HEK293 (cell line): Measurements from ENCODE around the gene ZNF512.

Experiments used
- BCL11A ChIP-seq: fragments of 450-650 bp; formaldehyde crosslinking; IDR thresholded peaks from 2 replicates; pipeline ENCODE4 v1.5.1; 2016; ENCODE audit warnings: low read depth, missing biosample characterization, missing genetic modification characterization
- MYNN ChIP-seq: fragments of 450-650 bp; formaldehyde crosslinking; IDR thresholded peaks from 2 replicates; pipeline ENCODE4 v1.5.1; 2016; ENCODE audit warnings: missing biosample characterization, missing genetic modification characterization, borderline replicate concordance
- PRDM4 ChIP-seq: fragments of 450-650 bp; formaldehyde crosslinking; IDR thresholded peaks from 2 replicates; pipeline ENCODE4 v1.5.1; 2017; ENCODE audit warnings: missing biosample characterization, missing genetic modification characterization
- PRDM6 ChIP-seq: fragments of 450-650 bp; formaldehyde crosslinking; IDR thresholded peaks from 2 replicates; pipeline ENCODE4 v1.5.1; 2017; ENCODE audit warnings: missing biosample characterization, missing genetic modification characterization
- REST ChIP-seq: fragments of 450-650 bp; formaldehyde crosslinking; IDR thresholded peaks from 2 replicates; pipeline ENCODE4 v1.5.1; 2016; ENCODE audit warnings: missing biosample characterization, missing genetic modification characterization
- SP2 ChIP-seq: fragments of 450-650 bp; formaldehyde crosslinking; IDR thresholded peaks from 2 replicates; pipeline ENCODE4 v1.5.1; 2016; ENCODE audit warnings: missing biosample characterization, missing genetic modification characterization
- YY2 ChIP-seq: fragments of 450-650 bp; formaldehyde crosslinking; IDR thresholded peaks from 2 replicates; pipeline ENCODE4 v1.5.1; 2016; ENCODE audit warnings: missing biosample characterization, missing genetic modification characterization
- ZBTB48 ChIP-seq: fragments of 450-650 bp; formaldehyde crosslinking; IDR thresholded peaks from 2 replicates; pipeline ENCODE4 v1.5.1; 2016; ENCODE audit warnings: missing biosample characterization, missing genetic modification characterization
- ZNF10 ChIP-seq: fragments of 450-650 bp; formaldehyde crosslinking; IDR thresholded peaks from 2 replicates; pipeline ENCODE4 v1.5.1; 2017; ENCODE audit warnings: missing biosample characterization, missing genetic modification characterization
- ZNF114 ChIP-seq: fragments of 450-650 bp; formaldehyde crosslinking; IDR thresholded peaks from 2 replicates; pipeline ENCODE4 v1.5.0; 2017; ENCODE audit warnings: missing biosample characterization, missing genetic modification characterization
- ZNF2 ChIP-seq: fragments of 450-650 bp; formaldehyde crosslinking; IDR thresholded peaks from 2 replicates; pipeline ENCODE4 v1.5.1; 2016; ENCODE audit warnings: missing biosample characterization, missing genetic modification characterization
- ZNF221 ChIP-seq: fragments of 450-650 bp; formaldehyde crosslinking; IDR thresholded peaks from 2 replicates; pipeline ENCODE4 v1.5.1; 2017; ENCODE audit warnings: missing biosample characterization, missing genetic modification characterization, borderline replicate concordance
- ZNF239 ChIP-seq: fragments of 450-650 bp; formaldehyde crosslinking; IDR thresholded peaks from 2 replicates; pipeline ENCODE4 v1.5.1; 2016; ENCODE audit warnings: missing biosample characterization, missing genetic modification characterization
- ZNF248 ChIP-seq: fragments of 450-650 bp; formaldehyde crosslinking; IDR thresholded peaks from 2 replicates; pipeline ENCODE4 v1.5.1; 2017; ENCODE audit warnings: missing biosample characterization, missing genetic modification characterization
- ZNF302 ChIP-seq: fragments of 450-650 bp; formaldehyde crosslinking; IDR thresholded peaks from 2 replicates; pipeline ENCODE4 v1.5.1; 2016; ENCODE audit warnings: missing biosample characterization, missing genetic modification characterization, low read depth
- ZNF416 ChIP-seq: fragments of 450-650 bp; formaldehyde crosslinking; IDR thresholded peaks from 2 replicates; pipeline ENCODE4 v1.5.1; 2016; ENCODE audit warnings: missing biosample characterization, missing genetic modification characterization
- ZNF560 ChIP-seq: fragments of 450-650 bp; formaldehyde crosslinking; IDR thresholded peaks from 2 replicates; pipeline ENCODE4 v1.5.1; 2017; ENCODE audit warnings: missing biosample characterization, missing genetic modification characterization, borderline replicate concordance
- ZNF585B ChIP-seq: fragments of 450-650 bp; formaldehyde crosslinking; IDR thresholded peaks from 2 replicates; pipeline ENCODE4 v1.5.1; 2016; ENCODE audit warnings: missing biosample characterization, missing genetic modification characterization
- ZNF664 ChIP-seq: fragments of 450-650 bp; formaldehyde crosslinking; IDR thresholded peaks from 2 replicates; pipeline ENCODE4 v1.5.1; 2016; ENCODE audit warnings: missing biosample characterization, missing genetic modification characterization
- ZNF843 ChIP-seq: fragments of 450-650 bp; formaldehyde crosslinking; IDR thresholded peaks from 2 replicates; pipeline ENCODE4 v1.5.1; 2016; ENCODE audit warnings: missing biosample characterization, missing genetic modification characterization
- ZSCAN30 ChIP-seq: fragments of 450-650 bp; IDR thresholded peaks from 2 replicates; pipeline ENCODE4 v1.5.1; 2018; ENCODE audit warnings: missing biosample characterization, mild to moderate bottlenecking, missing genetic modification characterization, moderate library complexity
- TF ChIP-seq, protein P1 (sequence below): fragments of 450-650 bp; formaldehyde crosslinking; IDR thresholded peaks from 2 replicates; pipeline ENCODE4 v1.5.1; 2016; ENCODE audit warnings: missing biosample characterization, missing genetic modification characterization, low read depth
- TF ChIP-seq, protein P2 (sequence below): fragments of 450-650 bp; formaldehyde crosslinking; IDR thresholded peaks from 2 replicates; pipeline ENCODE4 v1.5.1; 2016; ENCODE audit warnings: missing biosample characterization, missing genetic modification characterization, borderline replicate concordance
- TF ChIP-seq, protein P3 (sequence below): fragments of 450-650 bp; formaldehyde crosslinking; IDR thresholded peaks from 2 replicates; pipeline ENCODE4 v1.5.1; 2017; ENCODE audit warnings: missing biosample characterization, missing genetic modification characterization

The ZNF512 gene

DNA sequence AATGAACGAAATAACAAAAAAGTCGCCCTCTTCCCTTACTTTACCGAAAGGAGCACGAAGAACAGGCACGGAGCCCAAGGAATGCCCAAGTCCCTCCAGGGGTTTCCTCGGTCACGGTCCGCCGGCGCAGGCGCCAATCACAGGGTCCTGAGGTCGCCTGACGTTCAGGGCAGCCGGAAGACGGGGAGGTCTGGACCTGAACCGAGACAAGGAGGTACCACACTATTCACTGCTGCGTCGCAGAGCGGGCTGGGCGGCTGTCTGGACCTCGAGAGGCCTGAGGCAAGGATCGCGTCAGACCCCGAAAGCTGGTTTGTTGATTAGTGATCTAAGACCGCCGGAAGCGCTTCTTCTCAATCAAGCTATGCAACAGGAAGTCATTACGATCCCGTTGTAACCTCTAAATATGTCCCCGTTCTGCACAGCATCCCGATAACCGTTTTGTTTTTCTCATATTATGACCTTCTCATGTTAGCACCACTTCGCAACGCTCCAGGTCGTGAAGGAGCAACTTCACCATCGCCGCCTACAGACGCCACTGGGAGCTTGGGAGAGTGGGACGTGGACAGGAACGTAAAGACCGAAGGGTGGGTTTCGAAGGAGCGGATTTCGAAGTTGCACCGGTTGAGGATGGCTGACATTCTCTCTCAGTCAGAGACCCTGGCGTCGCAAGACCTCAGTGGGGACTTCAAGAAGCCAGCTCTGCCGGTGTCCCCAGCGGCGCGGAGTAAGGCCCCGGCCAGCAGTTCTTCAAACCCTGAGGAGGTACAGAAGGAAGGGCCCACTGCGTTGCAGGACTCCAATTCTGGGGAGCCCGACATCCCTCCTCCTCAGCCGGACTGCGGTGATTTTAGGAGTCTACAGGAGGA is 80.7 kb downstream of the ZNF512 start, which contains the start of the genes SLC4A1AP and SUPT7L (continued):
- TF ChIP-seq PRDM4 (tag by site-specific recombination) (peak; percentile 68; the same call in 1 of the 2 replicates), ZBTB48 (tag by site-specific recombination) (no peak), ZNF302 (0 out of 2 replicates have a peak, but pooled peaks have one; percentile 49), PRDM6 (tag by site-specific recombination) (no peak), ZSCAN30 (tag by site-specific recombination) (peak; percentile 87; the same call in 1 of the 2 replicates), ZNF248 (tag by site-specific recombination) (no peak), MYNN (tag by site-specific recombination) (peak; percentile 70; the same call in 1 of the 2 replicates), ZNF239 (tag by site-specific recombination) (no peak), REST (tag by site-specific recombination) (peak; percentile 66), ZNF416 (tag by site-specific recombination) (no peak), ZNF10 (tag by site-specific recombination) (peak; percentile 62; the same call in 1 of the 2 replicates), SP2 (tag by site-specific recombination) (peak; percentile 74), ZNF560 (tag by site-specific recombination) (no peak), ZNF843 (peak; percentile 65; the same call in 1 of the 2 replicates), BCL11A (tag by site-specific recombination) (no peak), YY2 (tag by site-specific recombination) (peak; percentile 99), ZNF664 (tag by site-specific recombination) (peak; percentile 80), ZNF114 (tag by site-specific recombination) (no peak), ZNF221 (no peak), ZNF2 (peak; percentile 100), ZNF585B (tag by site-specific recombination) (no peak; the same call in 1 of the 2 replicates)
- TF ChIP-seq, protein P1, sequence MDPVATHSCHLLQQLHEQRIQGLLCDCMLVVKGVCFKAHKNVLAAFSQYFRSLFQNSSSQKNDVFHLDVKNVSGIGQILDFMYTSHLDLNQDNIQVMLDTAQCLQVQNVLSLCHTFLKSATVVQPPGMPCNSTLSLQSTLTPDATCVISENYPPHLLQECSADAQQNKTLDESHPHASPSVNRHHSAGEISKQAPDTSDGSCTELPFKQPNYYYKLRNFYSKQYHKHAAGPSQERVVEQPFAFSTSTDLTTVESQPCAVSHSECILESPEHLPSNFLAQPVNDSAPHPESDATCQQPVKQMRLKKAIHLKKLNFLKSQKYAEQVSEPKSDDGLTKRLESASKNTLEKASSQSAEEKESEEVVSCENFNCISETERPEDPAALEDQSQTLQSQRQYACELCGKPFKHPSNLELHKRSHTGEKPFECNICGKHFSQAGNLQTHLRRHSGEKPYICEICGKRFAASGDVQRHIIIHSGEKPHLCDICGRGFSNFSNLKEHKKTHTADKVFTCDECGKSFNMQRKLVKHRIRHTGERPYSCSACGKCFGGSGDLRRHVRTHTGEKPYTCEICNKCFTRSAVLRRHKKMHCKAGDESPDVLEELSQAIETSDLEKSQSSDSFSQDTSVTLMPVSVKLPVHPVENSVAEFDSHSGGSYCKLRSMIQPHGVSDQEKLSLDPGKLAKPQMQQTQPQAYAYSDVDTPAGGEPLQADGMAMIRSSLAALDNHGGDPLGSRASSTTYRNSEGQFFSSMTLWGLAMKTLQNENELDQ: no peak
- TF ChIP-seq, protein P2, sequence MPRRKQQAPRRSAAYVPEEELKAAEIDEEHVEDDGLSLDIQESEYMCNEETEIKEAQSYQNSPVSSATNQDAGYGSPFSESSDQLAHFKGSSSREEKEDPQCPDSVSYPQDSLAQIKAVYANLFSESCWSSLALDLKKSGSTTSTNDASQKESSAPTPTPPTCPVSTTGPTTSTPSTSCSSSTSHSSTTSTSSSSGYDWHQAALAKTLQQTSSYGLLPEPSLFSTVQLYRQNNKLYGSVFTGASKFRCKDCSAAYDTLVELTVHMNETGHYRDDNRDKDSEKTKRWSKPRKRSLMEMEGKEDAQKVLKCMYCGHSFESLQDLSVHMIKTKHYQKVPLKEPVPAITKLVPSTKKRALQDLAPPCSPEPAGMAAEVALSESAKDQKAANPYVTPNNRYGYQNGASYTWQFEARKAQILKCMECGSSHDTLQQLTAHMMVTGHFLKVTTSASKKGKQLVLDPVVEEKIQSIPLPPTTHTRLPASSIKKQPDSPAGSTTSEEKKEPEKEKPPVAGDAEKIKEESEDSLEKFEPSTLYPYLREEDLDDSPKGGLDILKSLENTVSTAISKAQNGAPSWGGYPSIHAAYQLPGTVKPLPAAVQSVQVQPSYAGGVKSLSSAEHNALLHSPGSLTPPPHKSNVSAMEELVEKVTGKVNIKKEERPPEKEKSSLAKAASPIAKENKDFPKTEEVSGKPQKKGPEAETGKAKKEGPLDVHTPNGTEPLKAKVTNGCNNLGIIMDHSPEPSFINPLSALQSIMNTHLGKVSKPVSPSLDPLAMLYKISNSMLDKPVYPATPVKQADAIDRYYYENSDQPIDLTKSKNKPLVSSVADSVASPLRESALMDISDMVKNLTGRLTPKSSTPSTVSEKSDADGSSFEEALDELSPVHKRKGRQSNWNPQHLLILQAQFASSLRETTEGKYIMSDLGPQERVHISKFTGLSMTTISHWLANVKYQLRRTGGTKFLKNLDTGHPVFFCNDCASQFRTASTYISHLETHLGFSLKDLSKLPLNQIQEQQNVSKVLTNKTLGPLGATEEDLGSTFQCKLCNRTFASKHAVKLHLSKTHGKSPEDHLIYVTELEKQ (tag by site-specific recombination): no peak
- TF ChIP-seq, protein P3, sequence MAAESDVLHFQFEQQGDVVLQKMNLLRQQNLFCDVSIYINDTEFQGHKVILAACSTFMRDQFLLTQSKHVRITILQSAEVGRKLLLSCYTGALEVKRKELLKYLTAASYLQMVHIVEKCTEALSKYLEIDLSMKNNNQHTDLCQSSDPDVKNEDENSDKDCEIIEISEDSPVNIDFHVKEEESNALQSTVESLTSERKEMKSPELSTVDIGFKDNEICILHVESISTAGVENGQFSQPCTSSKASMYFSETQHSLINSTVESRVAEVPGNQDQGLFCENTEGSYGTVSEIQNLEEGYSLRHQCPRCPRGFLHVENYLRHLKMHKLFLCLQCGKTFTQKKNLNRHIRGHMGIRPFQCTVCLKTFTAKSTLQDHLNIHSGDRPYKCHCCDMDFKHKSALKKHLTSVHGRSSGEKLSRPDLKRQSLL (tag by site-specific recombination): peak; percentile 17; the same call in 1 of the 2 replicates
